C4-2B (cell line): ENCODE measurements around the gene TMBIM1.

ENCODE experiments used
- H3K27ac ChIP-seq: fragments of 450-650 bp; 2 replicates; pipeline ENCODE4 v1.5.1; 2017
- CTCF ChIP-seq: fragments of 450-650 bp; conservative IDR thresholded peaks from 2 replicates; pipeline ENCODE4 v1.5.1; 2017; ENCODE audit warnings: mild to moderate bottlenecking
- ZFX ChIP-seq: fragments of 450-650 bp; IDR thresholded peaks from 2 replicates; pipeline ENCODE4 v1.6.1; 2017

The TMBIM1 gene

DNA sequence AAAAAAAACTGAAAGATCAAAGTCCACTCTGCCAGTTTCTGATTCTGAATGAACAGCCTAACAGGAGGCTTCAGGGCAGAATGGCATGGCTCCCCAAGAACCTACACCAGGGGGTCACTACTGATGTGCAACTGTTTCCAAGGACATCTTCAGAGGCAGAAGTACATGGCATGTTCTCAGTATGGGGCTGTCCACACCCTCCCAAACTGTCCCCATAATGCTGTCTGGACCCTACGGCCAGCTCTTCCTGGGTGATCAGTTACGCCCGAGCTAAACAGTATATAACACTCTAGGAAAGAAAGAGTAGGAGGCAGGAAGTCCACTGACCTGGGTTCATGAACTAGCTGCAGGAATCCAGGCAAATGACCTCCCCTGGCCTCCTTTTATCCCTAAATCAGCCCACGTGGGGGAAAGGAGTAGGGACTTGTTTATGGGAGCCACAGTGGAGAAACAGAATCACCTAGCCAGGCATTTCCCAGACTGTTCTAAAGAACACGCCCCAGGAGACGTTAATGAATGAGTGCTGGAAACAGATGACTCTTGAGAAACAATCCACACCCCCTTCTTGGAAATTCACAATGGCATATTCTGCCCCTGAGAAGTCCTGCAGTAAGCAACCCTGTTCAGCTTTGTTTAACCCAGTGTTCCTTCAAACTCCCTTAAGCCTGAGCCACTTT is 2.5 kb downstream of the TMBIM1 start:
- no peak for TF ChIP-seq ZFX
- no peak for TF ChIP-seq CTCF
- no peak overlapping the region for H3K27ac ChIP-seq

- peak overlapping the region; percentile 64 for H3K27ac ChIP-seq
- TF ChIP-seq ZFX, result no peak
- TF ChIP-seq CTCF, result no peak
Measured at GRCh38 chr2:218286570-218287459, 5.5 kb downstream of the TMBIM1 start.

DNA sequence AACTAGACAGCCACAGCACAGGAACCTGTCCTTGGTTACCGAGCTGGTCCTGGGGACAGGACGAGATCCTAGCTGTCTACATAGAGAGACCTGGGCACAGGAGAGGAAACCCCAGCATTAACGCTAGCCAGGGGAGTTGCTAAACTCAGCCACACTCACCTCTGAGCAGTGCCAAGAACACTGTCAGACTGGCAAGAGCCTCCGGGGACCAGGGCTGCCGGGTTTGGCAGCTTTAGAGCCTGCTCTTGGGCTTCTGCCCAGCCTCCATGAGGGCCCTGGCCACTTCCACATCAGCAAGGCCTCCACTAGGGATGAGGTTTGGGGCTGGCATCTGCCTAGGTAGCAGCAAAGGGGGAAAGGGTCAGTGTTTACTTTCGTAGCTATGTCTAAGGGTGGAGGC is 6.7 kb downstream of the TMBIM1 start:
- peak overlapping the region; percentile 64 for H3K27ac ChIP-seq
- no peak for TF ChIP-seq CTCF
- TF ChIP-seq ZFX, result no peak

DNA sequence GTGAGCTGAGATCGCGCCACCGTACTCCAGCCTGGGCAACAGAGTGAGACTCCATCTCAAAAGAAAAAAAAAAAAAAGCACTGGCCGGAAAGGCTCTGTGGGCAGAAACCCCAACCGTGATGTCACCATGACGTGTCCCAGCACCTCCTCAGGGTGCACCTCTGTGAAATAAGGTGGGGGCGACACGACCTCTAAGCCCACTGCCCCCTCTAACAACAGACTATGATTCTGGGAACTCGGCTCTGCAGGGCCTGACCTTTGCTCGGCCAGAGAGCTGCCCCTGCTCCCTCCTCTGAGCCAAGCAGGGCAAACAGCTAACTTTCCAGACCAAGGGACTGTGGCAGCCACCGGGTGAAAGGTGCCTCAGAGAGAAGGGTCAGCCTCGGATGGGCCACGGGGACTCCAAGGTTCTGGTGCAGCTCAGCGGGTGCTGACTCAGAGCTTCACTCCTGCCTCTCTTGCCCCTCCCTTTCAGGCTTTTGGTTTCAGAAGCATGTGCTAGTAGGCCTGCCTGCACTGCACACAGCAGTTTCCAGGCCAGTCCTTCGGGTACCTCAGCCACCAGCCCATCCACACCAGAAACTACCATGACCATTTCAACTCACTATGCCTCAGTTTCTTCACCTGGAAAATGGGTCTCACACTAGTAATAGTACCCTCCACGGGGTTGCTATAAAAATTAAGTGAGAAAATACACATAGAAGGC is 8.0 kb downstream of the TMBIM1 start:
- no peak for TF ChIP-seq CTCF
- peak overlapping the region; percentile 64 for H3K27ac ChIP-seq

DNA sequence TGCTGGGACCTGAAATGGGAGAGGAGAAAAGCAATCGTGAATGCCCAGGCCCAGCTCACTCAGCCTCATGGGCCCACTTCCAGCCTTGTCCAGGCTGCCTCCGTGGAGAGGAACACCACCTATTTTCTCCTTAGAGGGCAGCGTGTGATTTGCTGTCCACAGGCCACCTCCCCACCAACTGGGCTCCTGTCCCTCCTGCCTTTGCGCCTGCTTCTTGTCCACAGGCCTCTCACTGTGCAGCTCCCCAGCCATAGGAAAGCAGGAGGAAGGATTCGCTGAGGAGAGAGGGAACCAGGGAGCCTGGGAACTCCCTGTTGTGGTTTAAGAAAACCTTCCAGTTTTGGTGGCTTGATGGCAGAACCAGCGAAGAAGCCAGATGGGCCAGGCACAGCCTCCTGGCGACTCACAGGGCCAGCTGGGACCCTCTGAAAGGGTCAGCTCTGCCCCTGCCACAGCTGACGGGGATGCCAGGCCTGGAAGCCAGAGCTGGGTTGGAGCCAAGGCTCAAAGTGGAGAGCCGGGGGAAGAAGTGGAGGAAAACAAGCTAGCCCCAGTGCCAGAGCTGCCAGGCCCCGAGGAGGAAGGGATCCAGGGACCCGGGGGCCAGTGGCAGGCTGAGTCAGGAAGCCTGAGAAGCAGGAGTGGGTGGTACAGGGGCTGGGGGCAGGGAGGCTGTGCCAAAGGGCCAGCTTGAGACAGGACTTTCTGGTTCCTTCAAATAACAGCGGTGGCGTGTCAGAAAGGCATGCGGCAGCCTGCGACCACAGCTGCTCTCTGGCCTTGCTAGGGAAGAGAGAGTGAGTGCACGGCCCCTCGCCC is 9.9 kb downstream of the TMBIM1 start:
- 0 out of 2 replicates have a peak, but pooled peaks have one; percentile 10 for TF ChIP-seq ZFX
- no peak for TF ChIP-seq CTCF
- H3K27ac ChIP-seq, result peak overlapping the region; percentile 64

- H3K27ac ChIP-seq, result peak overlapping the region; percentile 64; the same call in 1 of the 2 replicates
- no peak for TF ChIP-seq CTCF
- no peak for TF ChIP-seq ZFX
Measured at GRCh38 chr2:218281449-218281848, 10.9 kb downstream of the TMBIM1 start.
